ENCODE measurements around the gene DYNC1LI2. TPM values are rescaled to one million over a fixed set of nuclear protein-coding genes. Genes with fewer than 3 reads are reported as not detected.

DYNC1LI2 gene
- total and polyA plus RNA-seq, 2 donors: 74.6 to 153 TPM

GRCh38 chr16:66682271-66682670, 69.1 kb downstream of the DYNC1LI2 start:
- H3K4me3 ChIP-seq (ENCODE audit: low read depth, low read length): no peak overlapping the region
- DNase-seq (ENCODE audit: extremely low spot score): no peak
- H3K36me3 ChIP-seq (ENCODE audit: insufficient read depth): peaks cover 1% of the 10 kb centered on the region
- H3K27ac ChIP-seq (ENCODE audit: low read depth): no peak overlapping the region
- H3K4me1 ChIP-seq (ENCODE audit: insufficient read depth): no peaks in the 10 kb centered on the region
- WGBS: 92% methylated on average over 1 of the region's 1 CpG

GRCh38 chr16:66681676-66682075, 69.7 kb downstream of the DYNC1LI2 start:
- peaks cover 1% of the 10 kb centered on the region for H3K36me3 ChIP-seq (ENCODE audit: insufficient read depth)
- no peaks in the 10 kb centered on the region for H3K4me1 ChIP-seq (ENCODE audit: insufficient read depth)
- 96% methylated on average over 4 of the region's 4 CpGs for WGBS
- no peak overlapping the region for H3K4me3 ChIP-seq (ENCODE audit: low read depth, low read length)
- no peak for DNase-seq (ENCODE audit: extremely low spot score)
- no peak overlapping the region for H3K27ac ChIP-seq (ENCODE audit: low read depth)

- WGBS: 88% methylated on average over 2 of the region's 2 CpGs
- Histone ChIP-seq H3K4me1 (ENCODE audit: insufficient read depth) (no peaks in the 10 kb centered on the region), H3K4me3 (ENCODE audit: low read depth, low read length) (no peak overlapping the region), H3K27ac (ENCODE audit: low read depth) (no peak overlapping the region), H3K36me3 (ENCODE audit: insufficient read depth) (no peaks in the 10 kb centered on the region)
- no peak for DNase-seq (ENCODE audit: extremely low spot score)
These were observed 73.1 kb downstream of the DYNC1LI2 start for GRCh38 chr16:66678337-66678736.

- Histone ChIP-seq H3K36me3 (ENCODE audit: insufficient read depth) (no peaks in the 10 kb centered on the region), H3K4me1 (ENCODE audit: insufficient read depth) (no peaks in the 10 kb centered on the region), H3K27ac (ENCODE audit: low read depth) (no peak overlapping the region), H3K4me3 (ENCODE audit: low read depth, low read length) (no peak overlapping the region)
- DNase-seq (ENCODE audit: extremely low spot score): no peak
- 96% methylated on average over 6 of the region's 6 CpGs for whole genome bisulfite sequencing
These were observed 73.6 kb downstream of the DYNC1LI2 start for GRCh38 chr16:66677836-66678235.

- DNase-seq (ENCODE audit: extremely low spot score): no peak
- no peaks in the 10 kb centered on the region for H3K36me3 ChIP-seq (ENCODE audit: insufficient read depth)
- no peaks in the 10 kb centered on the region for H3K4me1 ChIP-seq (ENCODE audit: insufficient read depth)
- H3K4me3 ChIP-seq (ENCODE audit: low read depth, low read length): no peak overlapping the region
- H3K27ac ChIP-seq (ENCODE audit: low read depth): no peak overlapping the region
- 92% methylated on average over 7 of the region's 7 CpGs for WGBS
These were observed 74.2 kb downstream of the DYNC1LI2 start for GRCh38 chr16:66677179-66677578.

- H3K4me1 ChIP-seq (ENCODE audit: insufficient read depth): no peaks in the 10 kb centered on the region
- DNase-seq (ENCODE audit: extremely low spot score): no peak
- no peak overlapping the region for H3K27ac ChIP-seq (ENCODE audit: low read depth)
- WGBS: 67% methylated on average over 3 of the region's 3 CpGs
- no peaks in the 10 kb centered on the region for H3K36me3 ChIP-seq (ENCODE audit: insufficient read depth)
- H3K4me3 ChIP-seq (ENCODE audit: low read depth, low read length): no peak overlapping the region
These were observed 74.8 kb downstream of the DYNC1LI2 start for GRCh38 chr16:66676599-66676998.

GRCh38 chr16:66673691-66674090, 77.7 kb downstream of the DYNC1LI2 start:
- Histone ChIP-seq H3K27ac (ENCODE audit: low read depth) (no peak overlapping the region), H3K36me3 (ENCODE audit: insufficient read depth) (peaks cover 2% of the 10 kb centered on the region), H3K4me3 (ENCODE audit: low read depth, low read length) (no peak overlapping the region), H3K4me1 (ENCODE audit: insufficient read depth) (no peaks in the 10 kb centered on the region)
- DNase-seq (ENCODE audit: extremely low spot score): no peak
- WGBS: 85% methylated on average over 2 of the region's 2 CpGs

Other genes with a start within 250 kb of the DYNC1LI2 start
- 23.6 TPM for gene TK2, start 201.5 kb downstream of the DYNC1LI2 start, total RNA-seq
- 20.3 TPM for gene TK2, start 201.5 kb downstream of the DYNC1LI2 start, polyA plus RNA-seq
- gene CKLF, start 199.0 kb downstream of the DYNC1LI2 start, total RNA-seq: 54.7 TPM
- gene CKLF, start 199.0 kb downstream of the DYNC1LI2 start, polyA plus RNA-seq: 54.9 TPM
- gene CMTM1, start 185.2 kb downstream of the DYNC1LI2 start, total RNA-seq: 3.1 TPM
- gene CMTM1, start 185.2 kb downstream of the DYNC1LI2 start, polyA plus RNA-seq: 1.1 TPM
- not detected for gene CMTM2, start 172.1 kb downstream of the DYNC1LI2 start, total RNA-seq
- not detected for gene CMTM2, start 172.1 kb downstream of the DYNC1LI2 start, polyA plus RNA-seq
- gene CMTM3, start 146.9 kb downstream of the DYNC1LI2 start, total RNA-seq: 29.2 TPM
- 33.4 TPM for gene CMTM3, start 146.9 kb downstream of the DYNC1LI2 start, polyA plus RNA-seq
- 17.8 TPM for gene CMTM4, start 54.9 kb downstream of the DYNC1LI2 start, total RNA-seq
- gene CMTM4, start 54.9 kb downstream of the DYNC1LI2 start, polyA plus RNA-seq: 8.9 TPM
- not detected for gene TERB1, start 50.0 kb upstream of the DYNC1LI2 start, total RNA-seq
- gene TERB1, start 50.0 kb upstream of the DYNC1LI2 start, polyA plus RNA-seq: not detected
- gene NAE1, start 79.4 kb upstream of the DYNC1LI2 start, total RNA-seq: 74.4 TPM
- 36.2 TPM for gene NAE1, start 79.4 kb upstream of the DYNC1LI2 start, polyA plus RNA-seq
- gene CA7, start 92.8 kb upstream of the DYNC1LI2 start, total RNA-seq: not detected
- gene CA7, start 92.8 kb upstream of the DYNC1LI2 start, polyA plus RNA-seq: not detected
- gene PDP2, start 128.9 kb upstream of the DYNC1LI2 start, total RNA-seq: 5.6 TPM
- 5.0 TPM for gene PDP2, start 128.9 kb upstream of the DYNC1LI2 start, polyA plus RNA-seq
- not detected for gene CDH16, start 167.3 kb upstream of the DYNC1LI2 start, total RNA-seq
- gene CDH16, start 167.3 kb upstream of the DYNC1LI2 start, polyA plus RNA-seq: not detected
- gene RRAD, start 173.9 kb upstream of the DYNC1LI2 start, total RNA-seq: 7.0 TPM
- 26.1 TPM for gene RRAD, start 173.9 kb upstream of the DYNC1LI2 start, polyA plus RNA-seq
- 52.0 TPM for gene CIAO2B, start 182.8 kb upstream of the DYNC1LI2 start, total RNA-seq
- 174 TPM for gene CIAO2B, start 182.8 kb upstream of the DYNC1LI2 start, polyA plus RNA-seq
- gene CES2, start 183.9 kb upstream of the DYNC1LI2 start, total RNA-seq: 12.9 TPM
- gene CES2, start 183.9 kb upstream of the DYNC1LI2 start, polyA plus RNA-seq: 32.5 TPM
- gene CES3, start 209.7 kb upstream of the DYNC1LI2 start, total RNA-seq: not detected
- gene CES3, start 209.7 kb upstream of the DYNC1LI2 start, polyA plus RNA-seq: 0.19 TPM
- 4.9 TPM for gene CES4A, start 237.0 kb upstream of the DYNC1LI2 start, total RNA-seq
- 4.0 TPM for gene CES4A, start 237.0 kb upstream of the DYNC1LI2 start, polyA plus RNA-seq

Measured in urinary bladder (tissue), 4 donors.